ENCODE measurements around the gene FIG4.
"Not testable (repeated sequence)": the region's sequence is repeated elsewhere in the genome, so short reads cannot be mapped to it uniquely, and the experiment has no call there.

The FIG4 gene

DNA sequence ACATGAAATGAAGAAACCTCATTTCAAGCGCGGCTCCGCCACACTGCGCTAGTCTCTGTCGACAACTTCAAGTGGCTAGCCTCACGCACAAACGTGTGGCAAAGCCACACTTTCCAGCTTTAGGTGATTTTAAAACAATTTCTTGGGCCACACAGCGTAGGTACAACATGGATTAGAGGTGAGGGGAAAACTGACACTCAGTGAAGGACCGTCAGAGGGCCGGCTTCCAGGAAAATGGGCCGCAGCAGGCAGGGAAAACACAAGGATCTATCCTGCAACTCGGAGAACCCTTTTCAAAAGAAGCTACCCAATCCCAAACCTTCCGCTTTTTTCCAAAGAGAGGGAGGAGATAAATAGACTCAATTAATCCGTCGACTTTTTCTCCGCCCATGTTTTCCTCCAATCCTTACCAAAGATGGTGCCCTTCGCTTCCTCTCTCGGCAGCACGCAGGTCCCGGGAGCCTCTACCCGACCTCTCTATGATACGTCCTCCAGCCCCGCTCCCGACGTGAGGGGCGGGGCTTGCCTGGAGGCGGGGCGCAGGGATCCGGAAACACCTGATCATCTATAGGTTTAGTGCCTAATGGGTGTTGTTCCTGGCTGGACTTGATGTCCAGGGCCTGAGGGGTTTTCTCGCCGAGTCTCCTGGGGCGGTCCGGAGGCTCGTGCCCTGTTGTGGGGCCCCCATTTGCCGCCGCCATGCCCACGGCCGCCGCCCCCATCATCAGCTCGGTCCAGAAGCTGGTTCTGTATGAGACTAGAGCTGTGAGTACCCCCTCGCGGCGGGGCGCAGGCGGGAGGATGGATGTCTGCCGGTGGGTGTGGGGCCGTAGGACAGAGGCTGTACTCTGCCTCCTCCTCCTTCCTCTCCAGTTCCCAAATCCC lies at the start of gene FIG4, which contains the start of gene AK9:
Gene FIG4, plus strand, starts transcription at position 560 of the 885 bp plus-strand sequence. Its CDS starts 140 bp downstream, at position 700.
Gene AK9, minus strand, starts transcription at position 466 of the 885 bp plus-strand sequence. CDS start 15,457 bp downstream, outside the sequence.
- DNase-seq (ENCODE audit: low read depth in 2 of 2): peak; percentile 85 to 88

DNA sequence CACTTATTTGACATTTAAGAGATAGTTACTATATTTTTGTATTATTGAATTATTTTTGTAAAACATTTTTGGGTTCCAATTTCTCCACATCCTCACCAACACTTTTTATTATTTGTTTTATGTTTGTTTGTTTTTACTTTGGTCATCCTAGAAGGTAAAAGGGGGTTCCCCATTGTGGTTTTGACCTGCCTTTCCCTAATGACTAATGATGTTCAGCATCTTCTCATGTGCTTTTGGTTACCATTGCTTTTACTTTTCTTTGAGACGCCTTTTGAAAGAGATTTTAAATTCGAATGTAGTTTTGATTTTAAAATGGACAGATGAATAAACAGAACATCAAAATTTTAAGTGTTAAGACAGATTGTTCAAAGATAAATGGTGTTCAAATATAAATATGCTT lies 47.0 kb upstream of the FIG4 start:
- DNase-seq (ENCODE audit: low read depth in 2 of 2): no peak

GRCh38 chr6:109653264-109653663 lies 37.8 kb upstream of the FIG4 start:
- no peak for DNase-seq (ENCODE audit: low read depth in 2 of 2)

DNA sequence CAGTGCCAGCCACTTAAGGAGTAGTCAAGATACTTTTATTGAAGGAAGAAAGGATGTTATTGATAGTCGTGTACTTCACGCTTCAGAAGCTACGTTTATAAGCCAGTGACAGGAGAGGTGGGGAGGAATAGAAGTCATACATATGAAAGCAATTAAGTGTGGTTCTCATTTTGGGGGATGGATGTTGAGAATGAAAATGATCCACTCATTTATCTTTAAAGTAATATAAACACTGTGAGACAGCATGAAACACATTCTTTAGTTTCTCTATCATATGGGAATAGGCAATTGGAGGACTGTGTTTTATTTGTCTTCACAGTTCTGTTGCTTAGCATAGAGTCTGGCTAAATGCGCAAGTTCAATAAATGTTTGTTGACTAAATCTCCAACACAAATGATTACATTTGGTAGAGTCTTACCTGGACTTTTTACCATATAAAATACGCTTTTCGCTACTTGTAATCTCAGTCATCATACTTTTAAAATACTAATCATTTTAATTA lies 35.3 kb upstream of the FIG4 start:
- DNase-seq (ENCODE audit: low read depth in 2 of 2): no peak

DNA sequence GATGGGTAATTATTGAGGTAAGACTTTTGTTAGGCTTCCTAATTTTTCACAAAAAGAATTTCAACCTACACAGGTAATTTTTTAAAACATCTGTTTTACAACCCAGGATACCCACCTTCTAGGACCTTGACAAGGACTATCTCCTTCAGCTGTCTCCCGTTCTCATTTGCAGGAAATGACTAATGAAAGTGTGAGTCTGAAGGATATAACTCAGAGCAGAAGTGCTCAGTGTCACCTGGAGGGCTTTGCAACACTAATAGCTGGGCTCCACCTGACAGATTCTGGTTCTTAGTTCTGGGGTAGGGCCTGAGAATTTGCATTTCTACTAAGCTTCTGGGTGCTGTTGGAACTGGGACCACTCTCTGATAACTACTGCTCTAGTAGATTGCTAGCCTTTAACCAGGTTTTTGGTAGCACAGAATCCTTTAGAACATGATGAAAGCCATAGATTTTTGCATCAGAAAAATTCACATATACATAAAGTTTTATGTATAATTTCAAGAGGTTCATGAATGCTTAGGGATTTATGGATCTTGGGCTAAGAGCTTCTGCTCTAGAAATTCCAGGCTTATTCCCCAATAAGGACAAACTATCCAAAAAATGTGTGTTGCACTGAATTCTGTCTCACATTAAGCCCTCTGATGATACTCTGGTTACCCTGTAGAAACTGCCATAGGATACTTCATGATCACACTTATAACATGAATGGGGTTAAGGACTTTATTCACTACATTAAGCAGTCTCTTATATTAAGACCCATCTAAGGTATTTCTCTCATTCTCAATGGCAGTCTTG lies 30.4 kb upstream of the FIG4 start:
- DNase-seq (ENCODE audit: low read depth in 2 of 2): no peak

GRCh38 chr6:109662192-109662591 lies 28.9 kb upstream of the FIG4 start:
- no peak for DNase-seq (ENCODE audit: low read depth in 2 of 2)

- no peak for DNase-seq (ENCODE audit: low read depth in 2 of 2)
Measured at GRCh38 chr6:109669811-109670210, 21.3 kb upstream of the FIG4 start.

DNA sequence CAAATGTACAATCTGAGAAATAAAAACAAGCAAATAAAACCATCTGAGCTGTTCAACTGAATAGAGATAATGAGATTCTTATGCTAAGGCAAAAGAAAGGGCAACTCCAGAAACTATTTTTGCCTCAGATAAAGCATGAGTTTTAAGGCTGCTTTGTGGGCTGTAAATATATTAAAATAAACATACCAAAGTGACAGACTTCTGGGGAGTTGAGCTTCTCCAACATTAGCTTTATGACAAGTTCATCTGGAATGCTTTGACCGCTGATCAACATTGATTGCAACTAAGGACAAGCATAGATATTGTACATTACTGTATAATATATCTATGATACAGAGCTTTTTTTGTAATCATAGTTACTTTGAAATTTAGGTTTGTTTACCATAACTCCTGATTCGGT lies 19.4 kb upstream of the FIG4 start:
- no peak for DNase-seq (ENCODE audit: low read depth in 2 of 2)

DNA sequence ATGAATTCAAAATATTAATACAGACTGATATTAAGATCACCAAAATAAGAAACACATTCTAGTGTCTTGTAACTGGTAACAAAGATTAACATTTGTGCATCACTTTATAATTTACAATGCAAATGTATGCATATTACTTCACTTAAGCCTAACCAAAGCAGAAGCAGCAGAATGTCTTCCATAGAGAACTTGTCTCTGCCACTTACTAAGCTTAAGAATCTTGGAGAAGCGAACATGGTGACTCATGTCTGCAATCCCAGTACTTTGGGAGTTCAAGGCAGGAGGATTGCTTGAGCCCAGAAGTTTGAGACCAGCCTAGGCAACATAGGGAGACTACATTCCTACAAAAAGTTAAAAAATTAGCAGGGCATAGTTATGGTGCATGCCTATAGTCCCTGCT lies 18.9 kb upstream of the FIG4 start:
- no peak for DNase-seq (ENCODE audit: low read depth in 2 of 2)

GRCh38 chr6:109672839-109673238 lies 18.3 kb upstream of the FIG4 start:
- no peak for DNase-seq (ENCODE audit: low read depth in 2 of 2)

DNA sequence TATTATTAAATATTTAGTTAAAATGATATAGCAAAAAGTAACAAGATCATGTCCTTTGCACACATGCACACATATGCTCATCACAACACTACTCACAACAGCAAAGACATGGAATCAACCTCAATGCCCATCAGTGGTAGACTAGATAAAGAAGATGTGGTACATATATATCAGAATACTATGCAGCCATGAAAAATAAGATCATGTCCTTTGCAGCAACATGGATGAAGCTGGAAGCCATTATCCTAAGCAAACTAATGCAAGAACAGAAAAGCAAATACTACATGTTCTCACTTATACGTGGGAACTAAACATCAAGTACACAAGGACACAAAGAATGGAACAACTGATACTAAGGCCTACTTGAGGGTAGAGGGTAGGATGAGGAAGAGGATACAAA lies 14.4 kb upstream of the FIG4 start:
- DNase-seq (ENCODE audit: low read depth in 2 of 2): no peak

DNA sequence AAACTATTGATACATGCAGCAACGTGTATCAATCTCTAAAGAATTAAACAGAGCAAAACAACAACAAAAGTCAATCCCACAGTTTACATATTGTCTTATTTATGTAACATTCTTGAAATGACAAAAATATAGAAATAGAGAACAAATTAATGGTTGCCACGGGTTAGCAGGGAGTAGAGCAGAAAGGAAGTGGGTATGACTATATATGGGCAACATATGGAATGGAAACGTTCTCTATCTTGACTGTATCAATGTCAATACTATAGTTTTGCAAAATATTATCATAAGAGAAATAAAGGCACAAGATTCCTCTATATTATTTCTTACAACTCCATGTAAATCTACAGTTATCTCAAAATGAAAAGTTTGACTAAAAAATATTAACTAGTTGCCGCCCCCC lies 12.9 kb upstream of the FIG4 start:
- no peak for DNase-seq (ENCODE audit: low read depth in 2 of 2)

GRCh38 chr6:109678661-109679505 lies 12.2 kb upstream of the FIG4 start:
- DNase-seq (ENCODE audit: low read depth in 2 of 2): not testable (repeated sequence)

GRCh38 chr6:109686566-109687265 lies 4.4 kb upstream of the FIG4 start:
- DNase-seq (ENCODE audit: low read depth in 2 of 2): no peak

DNA sequence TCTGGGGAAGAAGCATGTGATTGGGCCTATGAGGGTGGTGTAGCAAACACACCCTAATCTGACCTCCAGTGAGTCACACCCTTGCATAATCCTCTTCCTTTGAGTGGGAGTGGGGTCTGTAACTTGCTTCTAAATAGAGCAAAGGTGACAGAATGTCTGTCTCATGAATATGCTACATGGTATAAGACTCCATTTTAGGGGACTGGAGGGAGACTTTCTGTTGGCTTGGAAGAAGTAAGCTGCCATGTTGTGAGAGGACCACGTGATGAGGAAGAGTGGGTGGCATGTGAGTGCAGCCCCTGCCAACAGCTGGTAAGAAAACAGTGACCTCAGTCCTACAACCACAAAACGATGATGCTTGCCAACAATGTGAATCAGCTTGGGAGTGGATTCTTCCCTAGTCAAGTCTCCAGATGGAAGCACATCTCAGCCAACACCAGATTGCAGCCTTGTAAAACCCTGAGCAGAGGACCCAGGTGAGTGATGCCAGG lies 3.8 kb upstream of the FIG4 start:
- no peak for DNase-seq (ENCODE audit: low read depth in 2 of 2)

GRCh38 chr6:109690373-109690736 lies 741 bp upstream of the FIG4 start:
- peak; percentile 47 to 51 for DNase-seq (ENCODE audit: low read depth in 2 of 2)

GRCh38 chr6:109693111-109693510 lies 2.0 kb downstream of the FIG4 start:
- DNase-seq (ENCODE audit: low read depth in 2 of 2): no peak

DNA sequence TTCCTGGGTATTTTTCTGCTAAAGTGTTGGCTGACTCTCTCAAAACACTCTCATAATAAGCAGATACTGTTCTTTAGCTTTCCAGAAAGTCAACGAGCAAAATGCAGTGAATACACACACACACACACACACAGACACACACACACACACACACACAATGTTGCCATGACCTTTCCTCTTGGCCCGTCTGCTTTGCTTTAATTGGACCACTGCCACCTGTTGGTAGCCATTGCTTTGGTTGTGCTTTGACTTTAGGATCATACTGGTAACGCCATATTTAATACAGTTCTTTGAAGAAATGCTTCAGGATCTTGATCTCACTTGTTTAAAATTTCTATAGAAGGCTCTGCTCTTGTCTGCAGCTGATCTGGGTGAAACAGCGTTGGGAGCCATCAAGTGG lies 4.4 kb downstream of the FIG4 start:
- DNase-seq (ENCODE audit: low read depth in 2 of 2): no peak

GRCh38 chr6:109696355-109696754 lies 5.3 kb downstream of the FIG4 start:
- no peak for DNase-seq (ENCODE audit: low read depth in 2 of 2)

GRCh38 chr6:109701221-109701620 lies 10.1 kb downstream of the FIG4 start:
- DNase-seq (ENCODE audit: low read depth in 2 of 2): no peak

DNA sequence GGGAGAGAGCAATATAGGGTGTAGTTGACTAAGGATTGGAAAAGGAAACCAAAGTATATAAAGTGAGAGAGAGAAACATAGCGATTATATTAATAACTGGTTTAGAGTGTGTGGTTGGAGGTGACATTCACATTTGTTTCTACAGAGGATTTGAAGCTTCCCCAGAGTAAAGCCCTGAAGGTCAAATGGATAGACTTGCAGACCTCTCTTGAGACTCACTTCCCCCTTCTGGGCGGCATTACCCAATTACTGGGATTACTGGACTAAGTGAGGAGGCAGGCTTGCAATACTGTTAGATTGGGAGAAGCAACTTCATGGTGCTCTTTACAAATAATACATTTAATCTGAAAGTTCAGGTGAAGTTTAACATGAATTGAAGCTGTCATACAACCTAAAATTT lies 10.7 kb downstream of the FIG4 start:
- no peak for DNase-seq (ENCODE audit: low read depth in 2 of 2)
